Measurements from ENCODE around the gene MARK2. TPM values are rescaled to one million over a fixed set of nuclear protein-coding genes. Genes with fewer than 3 reads are reported as not detected.

The MARK2 gene
- total and polyA plus RNA-seq, 2 of the 8 experiments (the other 6 are each of a cell fraction or from before 2014, with no cell fraction given) = 19.3 to 58.5 TPM

DNA sequence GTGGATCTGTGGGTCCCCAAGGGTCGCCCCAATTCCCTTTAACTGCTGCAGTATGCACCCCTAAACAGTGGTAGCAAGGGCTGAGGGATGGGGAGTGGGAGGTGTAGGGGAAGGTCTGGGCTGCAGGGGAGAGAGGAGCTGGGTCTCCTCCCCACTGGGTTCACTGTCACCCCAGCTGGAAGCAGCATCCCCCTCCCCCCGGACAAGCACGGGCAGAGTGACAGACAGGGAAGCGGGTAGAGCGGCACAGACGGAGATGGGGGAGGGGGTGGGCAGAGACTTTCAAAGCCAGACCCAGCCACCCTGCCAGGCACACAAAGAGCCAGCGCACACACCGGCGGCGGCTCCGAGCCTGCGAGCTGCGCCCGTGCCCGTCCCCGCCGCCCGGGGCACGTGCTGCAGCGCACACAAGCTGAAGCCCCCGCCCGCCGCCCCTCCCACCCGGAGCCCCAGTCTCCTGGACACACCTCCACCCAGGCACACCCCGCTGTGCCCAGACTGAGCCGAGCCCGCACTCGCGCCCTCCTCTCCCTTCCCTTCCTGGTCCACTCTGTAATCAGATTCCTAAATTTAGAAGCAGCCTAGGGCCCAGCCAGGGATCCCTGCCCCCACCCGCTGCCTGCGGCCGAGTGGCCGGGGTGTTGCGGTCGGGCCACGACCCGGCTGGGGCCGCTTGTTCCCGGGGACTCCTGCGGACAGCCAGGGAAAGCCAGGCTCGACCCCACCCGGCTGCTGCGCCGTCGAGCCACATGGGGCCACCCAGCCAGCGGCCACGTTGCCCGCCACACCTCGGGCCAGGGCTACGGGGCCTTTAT lies 79.0 kb downstream of the MARK2 start:
- 2% methylated on average over 12 of the region's 50 CpGs; no CpG with 5 or more reads in 1 of the 2 experiments for WGBS, 2 experiments (ENCODE audit: extremely low coverage in 1 of 2, insufficient coverage in 1 of 2, insufficient read length in 1 of 2, insufficient replicate concordance in 2 of 2, low coverage in 1 of 2, low lambda C conversion rate in 2 of 2, missing lambda C conversion rate in 1 of 2)
- Histone ChIP-seq H3K9ac (replicated peaks in 1 of 4; ENCODE audit: extremely low read depth in 1 of 4, low read depth in 3 of 4, low read length in 3 of 4) (peak overlapping the region in 3 of 4 experiments; percentile 81 to 88 (median 82); a peak in 6 of 7 replicates), H3K27me3 (replicated peaks in 1 of 4; ENCODE audit: control insufficient read depth in 3 of 4, extremely low read depth in 1 of 4, insufficient read depth in 3 of 4, low read length in 3 of 4) (peaks cover 0 to 3% (median 0%) of the 10 kb centered on the region in 4 experiments; a peak in 2 of 7 replicates), H2AK5ac (ENCODE audit: low read depth, low read length) (peak overlapping the region; percentile 79; the same call in 1 of the 2 replicates), H3K4me1 (replicated peaks in 1 of 4; ENCODE audit: control insufficient read depth in 3 of 4, insufficient read depth in 4 of 4, low read length in 3 of 4) (peaks cover 2 to 37% (median 31%) of the 10 kb centered on the region in 4 experiments), H2AFZ (ENCODE audit: low read length) (no peak overlapping the region), H2BK5ac (ENCODE audit: low read depth, low read length) (peak overlapping the region; percentile 99), H3K4ac (replicated peaks; ENCODE audit: insufficient read length, low read depth, low read length) (peak overlapping the region; percentile 96), H4K5ac (ENCODE audit: insufficient read length, low read depth, low read length) (peak overlapping the region; percentile 98), H3K9me3 (ENCODE audit: insufficient read depth in 2 of 2, low read depth in 1 of 2, low read length in 1 of 2) (no peaks in the 10 kb centered on the region), H3K79me2 (ENCODE audit: control insufficient read depth in 1 of 2, insufficient read depth in 2 of 2, low read length in 2 of 2) (peaks cover 3 to 29% of the 10 kb centered on the region in 2 experiments; a peak in 3 of 4 replicates), H2BK20ac (ENCODE audit: low read length) (peak overlapping the region; percentile 86; the same call in 1 of the 2 replicates), H3K56ac (replicated peaks; ENCODE audit: insufficient read length, low read depth, low read length) (peak overlapping the region; percentile 79), H3K23me2 (ENCODE audit: low read depth, low read length) (peaks cover 31% of the 10 kb centered on the region), H3K23ac (ENCODE audit: insufficient read length) (no peak overlapping the region), H4K8ac (ENCODE audit: extremely low read depth, insufficient read depth, low read length) (peak overlapping the region; percentile 97), H3K36me3 (ENCODE audit: control insufficient read depth in 2 of 4, insufficient read depth in 4 of 4, low read length in 3 of 4) (peaks cover 10 to 19% (median 15%) of the 10 kb centered on the region in 4 experiments; a peak in 5 of 8 replicates), H2BK15ac (ENCODE audit: low read length) (peak overlapping the region; percentile 96), H3K79me1 (ENCODE audit: low read depth, low read length) (peaks cover 9% of the 10 kb centered on the region), H3K4me3 (ENCODE audit: extremely low read depth in 1 of 4, insufficient read depth in 2 of 4, low read depth in 3 of 4, low read length in 4 of 4) (peak overlapping the region; percentile 57 to 86 (median 66)), H4K91ac (replicated peaks; ENCODE audit: insufficient read length, low read length) (peak overlapping the region; percentile 90), H3K18ac (ENCODE audit: extremely low read depth, low read length) (peak overlapping the region; percentile 100), H2BK120ac (replicated peaks; ENCODE audit: low read depth, low read length) (peak overlapping the region; percentile 85), H4K20me1 (replicated peaks in 1 of 2; ENCODE audit: control insufficient read depth in 1 of 2, insufficient read depth in 2 of 2, low read length in 2 of 2) (peaks cover 12 to 15% of the 10 kb centered on the region in 2 experiments), H3K14ac (ENCODE audit: insufficient read length) (peak overlapping the region; percentile 25), H2BK12ac (ENCODE audit: low read depth, low read length) (peak overlapping the region; percentile 95), H3K27ac (ENCODE audit: low read depth, low read length) (peak overlapping the region; percentile 95), H3K4me2 (ENCODE audit: insufficient read depth in 1 of 2, low read depth in 2 of 2, low read length in 2 of 2) (peak overlapping the region; percentile 89 to 97)
- no peak for FAIRE-seq
- CTCF ChIA-PET (ENCODE audit: partially characterized antibody) = interaction anchor here (0.7 to 9.3 kb wide), 13 partner anchors 9 to 116 kb away, joined by 3 to 129 read pairs (median 4); partner anchors contain the start of genes MARK2 and NAA40
- POLR2A ChIA-PET (ENCODE audit: partially characterized antibody) = interaction anchor here (0.7 to 10.7 kb wide), 27 partner anchors 9 to 1584 kb away, joined by 3 to 173 read pairs (median 4); partner anchors contain the start of genes MARK2, NAA40 and ZFTA
- peak in 1 of 2 experiments; percentile 88 for DNase-seq (ENCODE audit: low read depth in 1 of 2, low spot score in 2 of 2)
- TF ChIP-seq MAFK (IDR thresholded peaks at IDR 0.05; ENCODE audit: low read depth, low read length) = no peak
- peak; percentile 8; the same call in 1 of the 2 replicates for TF ChIP-seq PHF8 (conservative IDR thresholded peaks at IDR 0.05; ENCODE audit: low read depth, low read length)
- TF ChIP-seq, protein P1, sequence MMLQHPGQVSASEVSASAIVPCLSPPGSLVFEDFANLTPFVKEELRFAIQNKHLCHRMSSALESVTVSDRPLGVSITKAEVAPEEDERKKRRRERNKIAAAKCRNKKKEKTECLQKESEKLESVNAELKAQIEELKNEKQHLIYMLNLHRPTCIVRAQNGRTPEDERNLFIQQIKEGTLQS (IDR thresholded peaks at IDR 0.05; ENCODE audit: insufficient read depth, low read depth, low read length) = no peak
- peak; percentile 41 for TF ChIP-seq ASH2L (IDR thresholded peaks at IDR 0.05; ENCODE audit: low read length)
- TF ChIP-seq ZNF274 (IDR thresholded peaks at IDR 0.05; ENCODE audit: borderline replicate concordance, extremely low read depth, low read length) = no peak
- TF ChIP-seq, protein P2, sequence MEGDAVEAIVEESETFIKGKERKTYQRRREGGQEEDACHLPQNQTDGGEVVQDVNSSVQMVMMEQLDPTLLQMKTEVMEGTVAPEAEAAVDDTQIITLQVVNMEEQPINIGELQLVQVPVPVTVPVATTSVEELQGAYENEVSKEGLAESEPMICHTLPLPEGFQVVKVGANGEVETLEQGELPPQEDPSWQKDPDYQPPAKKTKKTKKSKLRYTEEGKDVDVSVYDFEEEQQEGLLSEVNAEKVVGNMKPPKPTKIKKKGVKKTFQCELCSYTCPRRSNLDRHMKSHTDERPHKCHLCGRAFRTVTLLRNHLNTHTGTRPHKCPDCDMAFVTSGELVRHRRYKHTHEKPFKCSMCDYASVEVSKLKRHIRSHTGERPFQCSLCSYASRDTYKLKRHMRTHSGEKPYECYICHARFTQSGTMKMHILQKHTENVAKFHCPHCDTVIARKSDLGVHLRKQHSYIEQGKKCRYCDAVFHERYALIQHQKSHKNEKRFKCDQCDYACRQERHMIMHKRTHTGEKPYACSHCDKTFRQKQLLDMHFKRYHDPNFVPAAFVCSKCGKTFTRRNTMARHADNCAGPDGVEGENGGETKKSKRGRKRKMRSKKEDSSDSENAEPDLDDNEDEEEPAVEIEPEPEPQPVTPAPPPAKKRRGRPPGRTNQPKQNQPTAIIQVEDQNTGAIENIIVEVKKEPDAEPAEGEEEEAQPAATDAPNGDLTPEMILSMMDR (IDR thresholded peaks at IDR 0.05; ENCODE audit: control extremely low read depth in 1 of 3, insufficient read depth in 1 of 3, low read depth in 1 of 3, low read length in 3 of 3) = 0 out of 4 replicates have a peak, but pooled peaks of 1 of the 3 experiments have one; percentile 2
- no peak for TF ChIP-seq CEBPB (IDR thresholded peaks at IDR 0.05; ENCODE audit: low read depth, low read length)
